Activated CD4-positive, alpha-beta T cell treated with anti-CD3 and anti-CD28 coated beads, Interleukin-2, amount 50 U/mL, for 24 hours (primary cell): ENCODE measurements around the gene VEGFA.

ENCODE experiments used
- DNase-seq, 2 donors: peaks; one replicate each; pipeline ENCODE4 v3.0.0-alpha.2; 2020; ENCODE audit warnings: low read depth in 1 of 2, low spot score in 1 of 2

VEGFA gene

GRCh38 chr6:43784049-43784855 is 14.2 kb downstream of the VEGFA start:
- DNase-seq = no peak

GRCh38 chr6:43785220-43785752 is 15.3 kb downstream of the VEGFA start:
- no peak for DNase-seq

GRCh38 chr6:43785904-43786303 is 15.9 kb downstream of the VEGFA start:
- no peak for DNase-seq

- no peak for DNase-seq
Observed at GRCh38 chr6:43786664-43787329, 16.8 kb downstream of the VEGFA start.

GRCh38 chr6:43788301-43788700 is 18.3 kb downstream of the VEGFA start:
- DNase-seq = no peak

GRCh38 chr6:43789447-43789846 is 19.4 kb downstream of the VEGFA start:
- DNase-seq = no peak

GRCh38 chr6:43790031-43790430 is 20.0 kb downstream of the VEGFA start:
- no peak for DNase-seq

- no peak for DNase-seq
Observed at GRCh38 chr6:43791745-43792422, 21.9 kb downstream of the VEGFA start.

GRCh38 chr6:43793154-43793874 is 23.3 kb downstream of the VEGFA start:
- DNase-seq = no peak

- DNase-seq = no peak
Observed at GRCh38 chr6:43793875-43794242, 23.8 kb downstream of the VEGFA start.

GRCh38 chr6:43795421-43795820 is 25.4 kb downstream of the VEGFA start:
- no peak for DNase-seq

GRCh38 chr6:43796168-43796567 is 26.2 kb downstream of the VEGFA start:
- DNase-seq = no peak

- no peak for DNase-seq
Observed at GRCh38 chr6:43796903-43797890, 27.2 kb downstream of the VEGFA start.

- no peak for DNase-seq
Observed at GRCh38 chr6:43797919-43798318, 27.9 kb downstream of the VEGFA start.

- DNase-seq = no peak
Observed at GRCh38 chr6:43798688-43799444, 28.9 kb downstream of the VEGFA start.

GRCh38 chr6:43799551-43800297 is 29.7 kb downstream of the VEGFA start:
- no peak for DNase-seq

GRCh38 chr6:43800298-43800623 is 30.2 kb downstream of the VEGFA start:
- no peak for DNase-seq

GRCh38 chr6:43800746-43801494 is 30.9 kb downstream of the VEGFA start:
- DNase-seq = no peak
